A549 (cell line): ENCODE results near the gene SWT1.

Experiments
- CTCF ChIP-seq: fragments of >200 bp; sonication (Bioruptor Twin); formaldehyde crosslinking; IDR thresholded peaks from 3 replicates; pipeline ENCODE4 v1.5.1; 2016
- FOSB ChIP-seq: fragments of 250-450 bp; sonication (Bioruptor Pico); IDR thresholded peaks from 2 replicates; pipeline ENCODE4 v1.5.0; 2020; ENCODE audit warnings: mild to moderate bottlenecking, moderate library complexity
- HDAC2 ChIP-seq: fragments of 200-600 bp; sonication (generic); IDR thresholded peaks from 2 replicates; pipeline ENCODE4 v1.6.1; 2016
- MAX ChIP-seq: IDR thresholded peaks from 2 replicates; pipeline ENCODE4 v1.6.1; 2012
- POLR2A ChIP-seq: IDR thresholded peaks from 2 replicates; pipeline ENCODE4 v1.6.1; 2012; ENCODE audit warnings: mild to moderate bottlenecking, low read length

GRCh38 chr1:185112356-185112755, 44.6 kb upstream of the SWT1 start:
- TF ChIP-seq FOSB (CRISPR knock-in tag) (no peak), CTCF (no peak), MAX (no peak), POLR2A (no peak), HDAC2 (no peak)
